OCI-LY1 (cell line): ENCODE measurements around the gene CMTM7.

Experiments
- CTCF ChIP-seq: fragments of 200-600 bp; sonication (generic), shearing (Covaris generic); IDR thresholded peaks from 2 replicates; pipeline ENCODE4 v1.5.1; 2017; ENCODE audit warnings: mild to moderate bottlenecking, antibody characterized with exemption, low read length, moderate library complexity, mixed read lengths
- EZH2 ChIP-seq: fragments of 200-600 bp; sonication (generic), shearing (Covaris generic); IDR thresholded peaks from 2 replicates; pipeline ENCODE4 v1.8.0; 2017; ENCODE audit warnings: borderline replicate concordance, mixed run types, mild to moderate bottlenecking, antibody characterized with exemption, low read length, moderate library complexity, mixed read lengths

- TF ChIP-seq CTCF (no peak), EZH2 (no peak)
These were observed 30.6 kb downstream of the CMTM7 start for GRCh38 chr3:32421991-32422859.
